HEK293 (cell line): ENCODE measurements around the gene STK11.

Experiments used
- CTCF ChIP-seq: fragments of 450-650 bp; formaldehyde crosslinking; IDR thresholded peaks from 2 replicates; pipeline ENCODE4 v1.5.1; 2016; ENCODE audit warnings: missing biosample characterization, missing genetic modification characterization
- KLF1 ChIP-seq: fragments of 450-650 bp; formaldehyde crosslinking; IDR thresholded peaks from 2 replicates; pipeline ENCODE4 v1.5.1; 2016; ENCODE audit warnings: missing biosample characterization, missing genetic modification characterization
- OVOL3 ChIP-seq: fragments of 450-650 bp; formaldehyde crosslinking; IDR thresholded peaks from 2 replicates; pipeline ENCODE4 v1.5.1; 2016; ENCODE audit warnings: missing biosample characterization, missing genetic modification characterization
- TCF7L2 ChIP-seq: IDR thresholded peaks from 2 replicates; pipeline ENCODE4 v1.6.1; 2011; ENCODE audit warnings: low read depth, mild to moderate bottlenecking, inconsistent platforms, low read length, moderate library complexity, borderline replicate concordance
- ZBTB17 ChIP-seq: fragments of 450-650 bp; formaldehyde crosslinking; IDR thresholded peaks from 2 replicates; pipeline ENCODE4 v1.5.1; 2016; ENCODE audit warnings: missing biosample characterization, missing genetic modification characterization
- ZNF146 ChIP-seq: fragments of 450-650 bp; formaldehyde crosslinking; IDR thresholded peaks from 2 replicates; pipeline ENCODE4 v1.5.1; 2016; ENCODE audit warnings: missing biosample characterization, missing genetic modification characterization
- ZNF335 ChIP-seq: fragments of 450-650 bp; formaldehyde crosslinking; conservative IDR thresholded peaks from 2 replicates; pipeline ENCODE4 v1.5.1; 2016; ENCODE audit warnings: missing biosample characterization, missing genetic modification characterization
- ZNF776 ChIP-seq: fragments of 450-650 bp; formaldehyde crosslinking; IDR thresholded peaks from 2 replicates; pipeline ENCODE4 v1.5.0; 2017; ENCODE audit warnings: missing biosample characterization, missing genetic modification characterization, borderline replicate concordance

- no peak for TF ChIP-seq ZNF776 (tag by site-specific recombination)
- no peak for TF ChIP-seq OVOL3
- TF ChIP-seq ZBTB17 (tag by site-specific recombination): no peak
- no peak for TF ChIP-seq CTCF (tag by site-specific recombination)
- TF ChIP-seq TCF7L2: no peak
- TF ChIP-seq ZNF146: no peak
- TF ChIP-seq ZNF335 (tag by site-specific recombination): no peak
- TF ChIP-seq KLF1 (tag by site-specific recombination): no peak
Observed at GRCh38 chr19:1229056-1229923, 23.7 kb downstream of the STK11 start.
